Frontal cortex (tissue), 4 donors: ENCODE data around the gene FAM24B. TPM values are rescaled to one million over a fixed set of nuclear protein-coding genes. Genes with fewer than 3 reads are reported as not detected.
A peak's percentile ranks its signal among the peaks of the same experiment; 100 is the strongest.
"Not testable (repeated sequence)": the region's sequence is repeated elsewhere in the genome, so short reads cannot be mapped to it uniquely, and the experiment has no call there.

Experiments
- DNase-seq, 2 donors: peaks; one replicate each; pipeline ENCODE4 v3.0.0; 2012; ENCODE audit warnings: low spot score in 2 of 2
- FAIRE-seq: peaks from 2 replicates; lab custom pipeline; 2012; peaks lifted over from hg19 to GRCh38; lab: Jason Lieb, UNC
- total RNA-seq: library from RNA; depleted of rRNA; stranded (reverse); fragments of >200 nt; gene quantifications from one replicate; pipeline ENCODE4 v1.2.3, GENCODE V29; 2014
- donor health status: control.
- donor health status: control.
- donor health status: control.

FAM24B gene, protein sequence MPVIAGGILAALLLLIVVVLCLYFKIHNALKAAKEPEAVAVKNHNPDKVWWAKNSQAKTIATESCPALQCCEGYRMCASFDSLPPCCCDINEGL
- total RNA-seq = 2.9 TPM

DNA sequence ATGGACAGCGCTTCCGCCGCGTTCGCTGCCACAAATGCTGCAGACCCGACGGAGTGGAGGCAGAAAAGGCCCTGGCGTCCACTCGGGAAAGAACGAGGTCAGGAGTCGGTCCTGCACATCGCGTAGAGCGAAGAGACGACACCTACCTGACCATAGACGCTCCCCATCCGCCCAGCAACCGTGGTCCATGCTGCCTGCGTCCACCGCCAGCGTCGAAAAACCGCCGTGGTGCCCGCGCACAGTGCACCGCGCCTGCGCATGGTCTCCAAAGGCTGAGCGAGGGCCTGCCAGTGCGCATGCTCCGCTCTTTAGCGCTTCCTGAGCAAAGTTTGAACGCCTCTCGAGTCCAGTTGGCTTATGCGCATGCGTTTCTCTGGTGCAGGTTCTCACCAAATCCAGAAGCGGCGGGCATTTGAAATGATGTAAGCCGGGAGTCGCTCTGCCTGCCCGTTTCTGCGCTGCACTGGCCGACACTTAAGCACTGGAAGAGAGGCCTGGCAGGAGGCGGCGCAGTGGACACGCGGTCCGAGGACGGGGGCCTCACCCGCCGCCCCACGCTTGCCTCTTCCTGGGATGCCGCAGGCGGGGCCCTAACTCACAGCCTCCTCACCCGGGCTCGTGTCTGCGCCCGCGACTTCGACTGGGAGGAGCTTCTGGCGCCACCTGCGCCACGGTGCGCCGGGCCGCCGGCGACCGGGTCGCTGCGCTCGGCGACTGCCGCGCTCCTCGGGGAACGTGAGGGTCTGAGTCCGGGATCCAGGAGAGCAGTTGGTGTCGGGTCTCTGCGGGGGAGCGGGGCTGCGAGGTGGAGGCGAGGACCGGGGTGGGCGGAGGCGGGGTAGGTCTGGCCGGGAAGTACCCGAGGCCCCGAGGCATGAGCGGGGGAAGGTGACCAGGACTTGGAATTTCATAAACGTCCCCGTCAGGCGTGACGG, at the start of gene FAM24B:
FAM24B (minus strand) TSS at position 243 of the 935 bp plus-strand sequence. CDS start 29,066 bp downstream, outside the sequence.
- FAIRE-seq = no peak
- peak; percentile 75 to 80 for DNase-seq

- DNase-seq (no peak), FAIRE-seq (no peak)
Measured at GRCh38 chr10:122915700-122916099, 36.3 kb upstream of the FAM24B start.

DNA sequence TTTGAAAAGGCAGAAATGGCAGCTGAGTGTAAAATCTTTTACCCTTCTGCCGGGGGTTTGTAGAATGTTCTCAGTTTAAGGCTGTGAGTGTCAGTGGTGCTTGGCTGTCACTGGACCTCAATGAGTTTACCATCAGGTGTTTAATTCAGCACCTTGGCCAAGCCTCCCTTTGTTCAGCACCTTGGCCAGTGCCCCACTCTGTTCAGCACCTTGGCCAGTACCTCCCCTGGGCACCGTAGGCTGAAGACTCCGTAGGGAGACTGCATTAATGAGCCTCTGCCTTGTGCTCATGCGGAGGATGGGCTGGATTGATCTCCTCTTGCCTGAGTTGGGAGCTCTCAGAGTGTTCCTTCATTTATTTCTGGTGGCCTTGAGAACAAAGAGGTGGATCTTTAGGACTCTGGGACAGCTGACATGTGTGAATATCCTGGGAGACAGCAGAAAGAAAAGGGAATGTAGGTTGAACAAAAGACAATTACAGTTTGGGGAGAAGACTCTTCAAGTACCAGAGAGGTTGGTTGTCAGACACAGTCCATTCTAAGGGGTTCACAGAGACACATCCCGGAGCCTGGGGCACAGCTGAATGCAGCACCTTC, 32.6 kb upstream of the FAM24B start:
- no peak for FAIRE-seq
- peak in 1 of 2 donors; percentile 4 for DNase-seq

- FAIRE-seq (no peak), DNase-seq (no peak)
Measured at GRCh38 chr10:122910310-122910709, 30.9 kb upstream of the FAM24B start, which contains the start of gene FAM24A. TSS of gene FAM24A (plus strand) at chr10:122910610. CDS start at chr10:122911635, 1,025 bp downstream.

DNA sequence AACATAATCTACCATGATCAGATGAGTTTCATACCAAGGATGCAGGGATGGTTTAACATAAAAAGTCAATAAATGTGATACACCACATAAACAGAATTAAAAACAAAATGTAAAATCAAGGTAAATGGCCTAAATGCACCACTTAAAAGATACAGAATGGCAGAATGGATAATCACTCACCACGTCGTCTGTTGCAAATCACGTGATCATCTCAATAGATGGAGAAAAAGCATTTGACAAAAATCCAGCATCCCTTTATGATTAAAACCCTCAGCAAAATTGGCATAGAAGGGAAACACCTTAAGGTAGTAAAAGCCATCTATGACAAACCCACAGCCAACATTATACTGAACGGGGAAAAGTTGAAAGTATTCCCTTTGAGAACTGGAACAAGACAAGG, 24.5 kb upstream of the FAM24B start:
- FAIRE-seq, DNase-seq: not testable (repeated sequence)

GRCh38 chr10:122894261-122894944, 15.0 kb upstream of the FAM24B start:
- DNase-seq (no peak), FAIRE-seq (no peak)

DNA sequence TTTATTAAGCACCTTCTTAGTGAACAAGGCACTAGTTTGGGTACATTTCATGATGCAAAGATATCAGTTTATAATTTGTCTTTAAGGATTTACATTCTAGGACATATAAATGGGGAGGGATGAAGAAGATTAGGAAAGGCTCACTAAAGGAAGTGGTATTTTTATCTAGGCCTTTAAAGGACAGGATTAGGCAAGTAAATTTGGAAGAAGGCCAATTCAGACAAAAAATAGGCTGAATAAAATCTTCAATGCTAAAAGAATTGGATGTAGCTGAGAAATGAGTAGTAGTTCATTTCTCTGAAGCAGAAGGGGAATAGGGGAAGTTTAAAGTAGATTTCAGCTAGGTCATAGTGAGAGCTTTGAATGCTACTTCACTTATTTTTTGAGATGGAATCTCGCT, 4.8 kb upstream of the FAM24B start:
- FAIRE-seq = no peak
- no peak for DNase-seq

DNA sequence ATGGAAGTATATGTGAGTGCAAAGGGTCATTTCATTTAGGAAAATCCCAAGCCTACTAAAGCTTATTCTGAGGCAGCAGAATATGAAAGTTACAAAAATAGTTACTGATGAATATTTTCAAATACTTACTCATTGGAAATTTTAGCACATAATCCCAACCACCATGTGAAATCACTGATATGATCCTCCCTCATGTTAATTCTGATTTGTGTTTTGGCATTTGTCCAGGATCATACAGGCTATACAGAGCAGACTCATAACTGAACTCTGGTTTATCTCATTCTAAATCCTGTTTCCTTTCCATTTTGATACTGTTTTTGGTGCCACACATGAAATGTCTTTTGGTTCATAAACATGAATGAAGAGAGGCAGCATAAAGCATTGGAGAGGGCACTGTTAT, 3.4 kb upstream of the FAM24B start:
- FAIRE-seq (no peak), DNase-seq (no peak)

DNA sequence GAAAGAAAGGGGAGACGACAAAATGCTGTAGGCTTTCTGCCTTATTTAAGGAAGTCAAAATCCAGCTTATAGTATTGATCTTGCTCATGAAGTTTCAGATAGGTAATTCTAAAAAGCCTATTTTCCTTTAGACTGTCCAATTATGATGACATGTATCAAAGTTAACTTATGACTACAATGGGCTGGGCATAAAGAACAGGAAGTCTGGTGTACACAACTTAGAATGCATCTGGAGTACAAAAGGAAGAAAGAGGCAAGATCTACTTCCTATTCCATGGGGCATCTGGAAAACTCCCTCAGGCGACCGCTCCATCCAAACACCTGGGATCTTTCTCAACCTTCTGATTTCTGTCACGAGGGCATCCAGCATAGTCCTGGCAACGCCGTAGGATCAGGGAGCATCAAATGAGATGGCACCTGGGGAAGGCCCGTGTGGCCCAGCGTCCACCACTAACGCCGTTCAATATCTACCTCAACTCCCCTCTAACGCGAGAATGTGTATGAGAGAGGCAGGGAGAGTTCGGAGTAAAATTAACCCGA, 512 bp downstream of the FAM24B start:
- FAIRE-seq = no peak

DNA sequence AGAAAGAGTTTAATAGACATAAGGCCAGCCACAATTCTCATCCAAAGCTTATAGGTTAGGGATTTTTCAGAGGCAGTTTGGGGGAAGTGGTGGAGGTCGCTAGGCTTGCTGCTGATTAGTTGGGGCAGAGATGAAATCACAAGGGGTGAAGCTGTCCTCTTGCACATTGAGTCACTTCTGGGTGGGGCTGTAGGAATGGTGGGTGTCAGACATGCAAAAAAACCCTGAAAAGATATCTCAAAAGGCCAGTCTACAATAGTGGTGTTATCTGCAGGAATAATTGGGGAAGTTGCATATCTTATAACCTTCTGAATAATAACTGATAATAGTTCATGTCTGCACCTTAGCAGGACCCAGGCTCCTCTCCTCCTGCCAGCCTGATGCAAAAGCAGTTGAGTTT, 2.1 kb downstream of the FAM24B start:
- no peak for FAIRE-seq
- DNase-seq = no peak

More for the DNA sequence above, 512 bp downstream of the FAM24B start:
- DNase-seq = no peak

DNA sequence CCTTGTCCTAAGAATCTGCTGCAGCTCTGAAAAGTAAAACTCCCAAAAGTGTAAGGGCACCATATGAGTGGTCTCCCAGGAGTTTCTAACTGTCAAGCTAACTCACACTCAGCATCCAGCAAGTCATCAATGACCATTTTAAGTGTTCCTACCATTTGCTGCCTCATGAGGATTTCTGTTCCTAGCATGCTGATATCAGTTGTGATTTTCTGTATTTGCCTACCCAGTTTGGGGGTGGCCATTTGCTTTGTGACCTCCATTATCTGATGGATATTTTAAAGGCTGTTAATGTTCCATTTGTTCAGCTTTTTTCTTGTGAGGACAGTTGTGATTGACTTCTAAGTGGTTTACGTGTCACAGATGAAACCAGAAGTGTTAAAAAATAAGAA, 2.9 kb downstream of the FAM24B start:
- FAIRE-seq (no peak), DNase-seq (no peak)

- DNase-seq (no peak), FAIRE-seq (no peak)
Measured at GRCh38 chr10:122875843-122876466, 3.4 kb downstream of the FAM24B start.

- not testable (repeated sequence) for DNase-seq, FAIRE-seq
Measured at GRCh38 chr10:122871947-122872346, 7.4 kb downstream of the FAM24B start.

- DNase-seq = not testable (repeated sequence)
Measured at GRCh38 chr10:122868768-122869167, 10.6 kb downstream of the FAM24B start.

GRCh38 chr10:122866757-122867482, 12.5 kb downstream of the FAM24B start:
- not testable (repeated sequence) for FAIRE-seq, DNase-seq

More at GRCh38 chr10:122868768-122869167, 10.6 kb downstream of the FAM24B start:
- not testable (repeated sequence) for FAIRE-seq

DNA sequence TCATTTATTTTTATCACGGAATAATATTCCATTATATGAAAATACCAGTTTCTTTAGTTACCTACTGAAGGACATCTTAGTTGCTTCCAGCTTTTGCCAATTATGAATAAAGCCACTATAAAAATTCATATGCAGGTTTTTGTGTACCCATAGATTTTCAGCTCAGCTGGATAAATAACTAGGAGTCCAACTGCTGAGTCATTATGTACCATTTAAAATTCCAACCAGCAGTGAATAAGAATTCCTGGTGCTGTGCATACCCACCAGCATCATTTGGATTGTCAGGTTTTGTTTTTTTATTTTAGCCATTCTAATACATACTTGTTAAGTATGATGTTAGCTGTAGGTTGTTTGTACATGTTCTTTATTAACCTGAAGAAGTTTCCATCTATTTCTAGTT, 14.5 kb downstream of the FAM24B start:
- DNase-seq (no peak), FAIRE-seq (no peak)

GRCh38 chr10:122864194-122864592, 15.2 kb downstream of the FAM24B start:
- no peak for FAIRE-seq

More at GRCh38 chr10:122864194-122864592, 15.2 kb downstream of the FAM24B start:
- DNase-seq = no peak
